Measurements from ENCODE around the gene TMEM156.

The TMEM156 gene

GRCh38 chr4:38920677-38921076, 111.5 kb downstream of the TMEM156 start:
- DNase-seq: no peak

DNA sequence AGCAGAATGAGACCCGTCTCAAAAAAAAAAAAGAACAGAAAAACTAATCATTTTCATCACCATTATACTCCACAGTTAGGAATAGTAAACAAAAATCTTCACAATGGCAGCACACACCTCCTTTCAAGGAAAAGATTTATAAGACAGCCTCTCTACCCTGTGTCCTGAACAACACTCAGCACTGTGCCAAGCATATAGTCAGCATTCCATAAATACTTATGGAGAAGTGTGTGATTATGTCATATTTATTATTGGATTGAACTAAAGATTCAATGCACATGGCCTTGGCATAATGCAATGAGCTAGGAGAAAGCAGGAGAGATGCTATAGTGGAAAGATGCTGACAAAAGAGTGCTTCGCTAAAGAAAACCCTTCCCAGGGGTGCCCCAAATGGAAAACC, 112.0 kb downstream of the TMEM156 start:
- DNase-seq: no peak

GRCh38 chr4:38919494-38919893, 112.7 kb downstream of the TMEM156 start:
- DNase-seq: no peak

- no peak for DNase-seq
Measured at GRCh38 chr4:38917481-38918025, 114.7 kb downstream of the TMEM156 start.

Data from stimulated activated CD4-positive, alpha-beta T cell treated with anti-CD3 and anti-CD28 coated beads, Interleukin-4, amount 100 ng/mL, for 1 hour (primary cell).